ENCODE data around the gene CAMK1.

DNA sequence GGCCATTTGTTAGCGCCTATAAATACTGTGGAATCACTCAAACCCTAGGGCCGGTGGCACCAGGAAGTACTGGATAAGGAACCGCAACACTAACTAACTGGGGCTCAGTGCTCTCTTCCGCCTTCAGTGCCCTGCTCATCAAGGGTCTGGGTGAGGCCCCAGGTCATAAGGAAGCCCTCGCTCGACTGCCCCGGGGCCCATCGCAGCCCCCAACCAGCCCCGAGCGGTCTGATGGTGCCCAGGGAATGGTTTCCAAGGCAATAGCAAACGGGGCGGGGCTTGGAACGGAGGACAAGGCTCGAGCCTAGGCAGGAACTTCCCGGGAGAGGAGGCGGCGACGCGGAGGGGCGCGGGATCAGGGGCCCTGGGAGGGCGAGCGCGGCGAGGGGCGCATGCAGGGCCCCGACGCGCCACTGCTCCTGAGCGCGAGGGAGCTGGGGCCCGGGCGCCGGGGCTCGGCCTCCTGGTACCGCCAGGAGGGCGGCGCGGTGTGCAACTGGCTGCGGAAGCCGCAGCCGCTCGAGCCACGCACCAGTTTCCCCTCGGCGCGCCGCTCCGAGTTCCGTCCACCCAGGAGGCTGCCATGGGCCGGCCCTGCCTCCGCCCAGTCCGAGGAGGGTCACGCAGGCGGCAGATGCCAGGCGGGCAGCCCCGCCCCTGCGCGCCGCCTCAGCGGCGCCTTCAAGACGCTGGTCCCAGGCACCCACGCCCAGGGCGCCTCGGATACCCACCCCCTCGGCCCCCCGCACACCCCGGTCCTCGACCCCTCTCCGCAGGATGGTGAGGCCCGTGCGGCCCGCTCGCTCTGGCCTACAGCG, 40.1 kb upstream of the CAMK1 start, which contains the start of gene TTLL3:
- TF ChIP-seq MAX (IDR thresholded peaks at IDR 0.05): no peak
- no peak for TF ChIP-seq EZH2phosphoT487 (IDR thresholded peaks at IDR 0.05; ENCODE audit: borderline replicate concordance)
- TF ChIP-seq ZNF274 (IDR thresholded peaks at IDR 0.05; ENCODE audit: low read depth, low read length): no peak
